HPDE6-E6E7 (cell line): ENCODE results near the gene TP73.

Experiments used
- DNase-seq: peaks from one replicate; pipeline ENCODE4 v3.0.0; 2011; ENCODE audit warnings: missing footprints; ENCODE audit errors: extremely low spot score

TP73 gene

DNA sequence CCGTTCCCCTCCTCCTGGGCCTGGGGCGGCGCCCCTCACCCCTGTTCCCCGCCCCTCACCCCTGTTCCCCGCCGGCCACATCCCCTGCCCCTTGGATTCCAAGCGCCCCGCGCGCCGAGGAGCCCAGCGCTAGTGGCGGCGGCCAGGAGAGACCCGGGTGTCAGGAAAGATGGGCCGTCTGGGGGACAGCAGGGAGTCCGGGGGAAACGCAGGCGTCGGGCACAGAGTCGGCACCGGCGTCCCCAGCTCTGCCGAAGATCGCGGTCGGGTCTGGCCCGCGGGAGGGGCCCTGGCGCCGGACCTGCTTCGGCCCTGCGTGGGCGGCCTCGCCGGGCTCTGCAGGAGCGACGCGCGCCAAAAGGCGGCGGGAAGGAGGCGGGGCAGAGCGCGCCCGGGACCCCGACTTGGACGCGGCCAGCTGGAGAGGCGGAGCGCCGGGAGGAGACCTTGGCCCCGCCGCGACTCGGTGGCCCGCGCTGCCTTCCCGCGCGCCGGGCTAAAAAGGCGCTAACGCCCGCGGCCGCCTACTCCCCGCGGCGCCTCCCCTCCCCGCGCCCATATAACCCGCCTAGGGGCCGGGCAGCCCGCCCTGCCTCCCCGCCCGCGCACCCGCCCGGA is at the start of gene TP73:
TP73 (plus strand) TSS at position 587 of the 618 bp plus-strand sequence. CDS start 29,850 bp downstream, outside the sequence.
- DNase-seq = no peak

GRCh38 chr1:3603156-3603555 is 49.2 kb upstream of the TP73 start:
- DNase-seq = no peak

GRCh38 chr1:3603571-3604467 is 48.5 kb upstream of the TP73 start:
- DNase-seq = no peak

DNA sequence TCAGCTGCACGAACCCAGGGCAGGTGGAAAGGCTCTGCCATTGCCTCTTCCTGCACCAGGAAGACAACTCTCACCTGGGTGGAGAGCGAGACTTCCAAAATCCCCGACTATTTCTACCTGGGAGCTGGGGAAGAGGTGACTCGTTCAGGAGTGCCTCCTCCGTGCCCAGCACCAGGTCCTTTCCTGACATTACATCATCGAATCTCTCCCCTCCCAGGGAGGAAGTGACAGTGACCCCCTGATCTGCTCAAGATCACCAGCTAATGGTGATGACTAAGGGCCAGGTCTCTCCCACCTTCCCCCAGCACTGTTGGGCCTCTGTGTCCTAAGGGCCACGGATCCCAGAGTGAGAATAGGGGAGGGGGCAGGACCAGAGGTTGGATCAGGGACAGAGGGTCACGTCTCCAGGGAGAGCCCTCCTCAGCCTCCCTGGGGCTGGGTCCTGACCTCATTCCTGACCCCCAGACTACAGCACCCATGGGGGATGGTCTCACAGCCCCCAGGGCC is 47.8 kb upstream of the TP73 start:
- DNase-seq = no peak

DNA sequence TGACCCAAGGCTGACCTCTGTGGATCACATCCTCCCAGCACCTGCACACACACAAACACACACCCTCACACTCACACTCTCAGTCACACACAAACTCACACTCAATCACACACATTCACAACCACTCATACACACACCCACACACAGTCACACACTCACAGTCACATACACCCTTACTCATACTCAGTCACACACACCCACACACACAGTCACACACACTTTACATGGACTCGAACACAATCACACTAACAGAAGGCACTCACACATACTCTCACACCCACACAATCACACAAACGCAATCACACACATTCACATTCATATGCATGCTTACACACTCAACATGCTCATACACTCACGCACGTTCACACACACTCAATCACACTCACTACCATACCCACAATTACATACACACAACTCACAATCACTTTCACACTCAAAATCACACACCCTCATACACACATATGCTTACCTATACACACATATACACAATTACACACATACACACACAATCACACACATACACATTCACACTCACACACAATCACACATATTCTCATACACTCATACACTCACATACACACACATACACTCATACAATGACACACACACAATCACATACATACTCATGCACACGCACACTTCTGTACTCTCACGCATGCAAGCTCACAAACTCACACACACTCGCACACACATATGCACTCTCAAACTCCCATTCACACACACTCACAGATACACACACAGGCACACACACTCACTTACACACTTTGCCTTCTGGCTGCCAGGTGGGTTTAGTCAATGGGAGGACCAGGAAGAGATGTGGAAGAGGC is 47.1 kb upstream of the TP73 start:
- DNase-seq = no peak

DNA sequence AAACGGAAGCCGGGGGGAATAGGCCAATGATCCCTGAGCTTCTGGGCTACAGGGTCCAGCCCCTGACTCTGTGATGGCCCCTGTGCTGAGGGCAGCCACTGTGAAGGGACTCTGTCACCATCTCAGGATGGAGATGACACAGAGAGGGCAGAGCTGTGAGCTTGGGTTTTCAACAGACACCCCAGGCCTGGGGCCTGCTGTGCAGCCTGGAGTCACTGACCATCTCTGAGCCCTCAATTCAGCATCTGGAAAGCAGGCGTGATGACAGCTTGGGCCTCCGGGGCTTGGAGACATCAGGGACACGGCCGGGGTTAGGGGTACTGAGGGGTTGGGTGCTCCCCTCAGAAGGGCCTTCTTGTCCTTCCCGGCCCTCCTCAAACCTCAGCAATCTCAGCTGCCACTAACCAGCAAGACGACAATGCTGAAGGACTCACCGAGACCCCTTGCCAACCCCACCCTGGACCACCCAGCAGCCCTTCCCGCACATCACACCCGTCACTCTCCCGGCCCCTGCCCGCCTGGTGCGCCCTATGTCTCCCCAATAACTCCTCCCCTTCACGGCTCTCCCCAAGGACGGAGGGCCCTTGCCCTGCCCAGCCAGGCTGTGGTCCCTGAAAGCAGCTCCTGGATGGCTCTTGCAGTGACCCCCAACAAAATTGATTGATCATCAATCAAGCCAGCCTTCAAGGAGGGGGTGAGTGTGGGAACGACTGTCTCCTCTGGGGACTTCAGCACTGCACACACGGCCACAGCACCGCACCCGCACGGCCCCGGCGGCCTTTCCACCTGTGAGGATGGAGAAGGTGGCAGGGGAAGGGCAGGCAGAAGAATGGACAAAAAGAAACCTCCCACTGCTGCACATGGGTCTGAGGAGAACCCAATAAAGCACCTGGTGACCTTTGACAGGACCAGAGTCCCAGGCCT is 45.3 kb upstream of the TP73 start:
- DNase-seq = no peak

DNA sequence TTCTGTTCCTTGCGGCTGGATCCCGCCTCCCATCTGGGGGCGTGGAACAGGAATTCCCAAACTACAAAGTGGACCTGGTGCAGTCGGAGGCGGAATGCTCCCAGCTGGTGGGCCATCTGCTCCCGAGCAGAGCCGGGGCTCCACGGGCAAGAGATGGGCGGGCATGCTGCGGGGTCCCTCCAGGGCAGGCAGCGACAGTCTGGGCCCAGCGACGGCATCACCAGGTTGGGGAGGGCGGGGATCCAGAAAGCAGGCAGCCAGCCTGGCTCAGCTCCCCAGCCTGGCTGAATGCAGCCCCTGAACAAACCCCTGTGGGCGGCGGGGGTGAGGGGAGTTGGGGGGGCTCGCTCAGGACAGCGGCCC is 44.6 kb upstream of the TP73 start:
- no peak for DNase-seq

GRCh38 chr1:3608154-3608553 is 44.2 kb upstream of the TP73 start:
- DNase-seq = no peak

DNA sequence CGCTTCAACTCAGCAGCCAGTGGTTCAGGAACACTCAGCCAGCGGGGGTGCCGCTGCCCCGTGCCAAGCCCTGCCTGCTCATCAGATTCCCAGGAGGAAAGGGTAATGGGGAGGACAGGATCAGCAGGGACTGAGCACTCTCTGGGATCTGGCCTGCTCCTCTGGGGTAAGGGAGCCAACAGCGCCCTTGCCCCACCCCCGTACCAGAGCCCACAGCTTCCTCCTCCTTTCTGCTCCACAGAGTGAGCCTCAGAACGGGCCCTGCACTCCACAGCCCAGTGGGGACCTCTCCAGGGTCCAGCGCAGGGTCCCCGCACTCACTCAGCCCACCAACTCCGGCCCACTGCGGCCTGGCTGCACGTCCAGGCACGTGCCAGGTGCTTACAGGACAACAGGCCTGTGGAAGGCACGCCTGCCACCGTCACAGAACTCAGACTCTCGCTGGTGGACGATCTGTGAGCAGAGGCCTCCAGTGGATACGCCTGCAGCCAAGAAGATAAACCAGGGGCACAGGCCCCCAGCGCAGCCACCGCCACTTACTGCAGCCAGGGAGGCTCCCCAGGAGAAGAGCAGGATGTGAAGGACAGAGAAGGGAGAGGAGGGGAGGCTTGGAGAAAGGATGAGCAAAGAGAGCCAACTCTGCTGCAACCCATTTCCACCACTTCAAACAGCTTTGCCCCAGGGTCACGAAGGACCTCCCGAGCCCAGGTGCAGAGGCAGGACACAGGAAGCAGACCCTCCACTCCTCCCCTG is 43.1 kb upstream of the TP73 start:
- DNase-seq = no peak

GRCh38 chr1:3609769-3610526 is 42.4 kb upstream of the TP73 start:
- no peak for DNase-seq

DNA sequence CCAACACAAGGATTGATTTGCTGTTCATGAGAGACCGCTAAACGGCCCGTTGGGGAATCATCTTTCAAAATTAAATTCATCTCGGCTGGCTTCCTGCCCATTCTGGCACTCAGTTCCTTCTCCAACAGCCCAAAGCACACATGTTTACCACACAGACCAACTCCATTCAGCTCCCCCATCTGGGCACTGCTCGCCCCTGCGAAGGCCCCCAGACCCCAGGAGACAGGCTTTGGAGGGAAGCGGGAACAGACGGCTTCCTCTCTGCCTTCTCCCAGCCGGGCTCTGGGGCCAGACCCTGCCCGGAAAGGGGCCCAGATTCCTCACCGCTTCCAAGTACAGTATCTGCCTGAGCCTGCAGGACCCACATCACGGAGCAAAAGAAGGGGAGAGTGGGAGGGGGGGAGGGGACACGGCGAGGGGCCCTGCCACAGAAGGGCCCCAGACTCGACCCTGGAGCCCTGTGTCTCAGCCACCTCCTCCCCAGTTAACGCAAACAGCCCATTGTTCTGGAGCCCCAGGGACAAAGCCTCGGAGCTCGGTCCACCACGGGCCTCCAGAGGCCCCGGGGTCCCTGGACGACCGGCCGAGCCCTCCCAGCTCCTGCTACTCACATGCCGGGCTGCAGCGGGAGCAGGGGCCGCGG is 41.7 kb upstream of the TP73 start:
- no peak for DNase-seq

- no peak for DNase-seq
Observed at GRCh38 chr1:3611170-3612019, 40.9 kb upstream of the TP73 start, which contains the start of gene MEGF6. MEGF6 (minus strand) TSS chr1:3611508; CDS start chr1:3611268, 240 bp downstream.

- DNase-seq = no peak
Observed at GRCh38 chr1:3612123-3612522, 40.2 kb upstream of the TP73 start.

GRCh38 chr1:3614755-3615742 is 37.3 kb upstream of the TP73 start:
- DNase-seq = no peak

DNA sequence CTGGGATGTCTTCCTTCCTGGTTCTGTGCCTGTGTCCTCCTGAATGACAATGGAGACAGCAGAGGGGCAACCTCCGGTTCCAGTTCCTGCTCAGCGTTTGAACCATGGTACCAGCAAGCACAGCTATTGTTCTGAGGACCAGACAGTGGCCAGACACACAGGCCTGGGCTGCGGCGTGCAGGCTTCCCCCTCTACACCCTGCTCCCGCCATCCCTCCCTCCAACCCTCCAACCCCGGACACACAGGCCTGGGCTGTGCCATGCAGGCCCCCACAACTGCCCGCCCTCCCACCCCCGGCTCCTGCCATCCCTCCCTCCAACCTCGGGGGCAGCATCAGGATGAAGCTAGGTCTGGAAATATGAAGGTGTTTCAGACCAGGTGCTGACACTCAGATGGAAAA is 35.5 kb upstream of the TP73 start:
- no peak for DNase-seq

GRCh38 chr1:3617806-3618345 is 34.4 kb upstream of the TP73 start:
- DNase-seq = no peak

DNA sequence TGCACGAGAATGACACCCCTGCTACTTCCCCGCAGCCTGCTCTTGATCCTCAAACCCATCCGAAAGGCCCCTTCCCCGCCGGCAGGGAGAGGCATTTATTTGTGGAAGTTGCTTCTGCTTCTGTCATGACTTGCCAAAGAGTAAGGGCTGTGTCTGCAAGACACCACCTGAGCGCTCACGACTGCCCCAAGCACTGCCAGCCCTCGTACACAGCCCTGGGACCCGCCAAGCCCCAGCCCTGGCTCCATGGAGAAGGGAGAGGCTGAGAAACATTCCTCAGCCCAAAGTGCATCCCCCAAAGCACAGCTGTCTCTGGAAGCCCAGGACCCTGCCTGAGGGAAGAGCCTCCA is 33.8 kb upstream of the TP73 start:
- no peak for DNase-seq
